ENCODE measurements around the gene RSPO3.

DNA sequence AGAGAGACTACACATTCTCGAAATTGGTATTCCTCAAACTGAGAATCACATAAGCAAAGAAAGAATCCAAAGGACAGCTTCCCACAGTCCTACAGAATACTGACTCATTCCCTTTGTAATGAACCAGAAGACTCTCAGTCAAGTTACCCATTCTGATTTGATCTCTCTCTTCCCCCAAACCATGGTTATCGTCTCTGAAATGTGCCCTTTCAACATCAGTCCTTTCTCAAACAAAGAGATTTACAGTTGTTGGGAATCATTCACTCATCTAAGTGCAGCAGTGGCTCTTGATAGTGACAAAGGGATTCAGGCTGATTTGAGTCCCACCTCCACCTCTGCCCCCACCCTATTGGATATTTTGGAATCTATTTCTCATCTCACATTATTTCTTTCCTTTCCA is 15.0 kb upstream of the RSPO3 start:
- TF ChIP-seq, protein P1, sequence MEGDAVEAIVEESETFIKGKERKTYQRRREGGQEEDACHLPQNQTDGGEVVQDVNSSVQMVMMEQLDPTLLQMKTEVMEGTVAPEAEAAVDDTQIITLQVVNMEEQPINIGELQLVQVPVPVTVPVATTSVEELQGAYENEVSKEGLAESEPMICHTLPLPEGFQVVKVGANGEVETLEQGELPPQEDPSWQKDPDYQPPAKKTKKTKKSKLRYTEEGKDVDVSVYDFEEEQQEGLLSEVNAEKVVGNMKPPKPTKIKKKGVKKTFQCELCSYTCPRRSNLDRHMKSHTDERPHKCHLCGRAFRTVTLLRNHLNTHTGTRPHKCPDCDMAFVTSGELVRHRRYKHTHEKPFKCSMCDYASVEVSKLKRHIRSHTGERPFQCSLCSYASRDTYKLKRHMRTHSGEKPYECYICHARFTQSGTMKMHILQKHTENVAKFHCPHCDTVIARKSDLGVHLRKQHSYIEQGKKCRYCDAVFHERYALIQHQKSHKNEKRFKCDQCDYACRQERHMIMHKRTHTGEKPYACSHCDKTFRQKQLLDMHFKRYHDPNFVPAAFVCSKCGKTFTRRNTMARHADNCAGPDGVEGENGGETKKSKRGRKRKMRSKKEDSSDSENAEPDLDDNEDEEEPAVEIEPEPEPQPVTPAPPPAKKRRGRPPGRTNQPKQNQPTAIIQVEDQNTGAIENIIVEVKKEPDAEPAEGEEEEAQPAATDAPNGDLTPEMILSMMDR (conservative IDR thresholded peaks at IDR 0.05; ENCODE audit: low read depth, low read length) = no peak
- TF ChIP-seq EZH2phosphoT487 (IDR thresholded peaks at IDR 0.05; ENCODE audit: borderline replicate concordance, low read length) = no peak

Data from PC-3 (cell line).